K562 (cell line): ENCODE data around the gene MB21D2. TPM values are rescaled to one million over a fixed set of nuclear protein-coding genes. Genes with fewer than 3 reads are reported as not detected.

ENCODE experiments used
- E2F1 ChIP-seq: sonication (generic); formaldehyde crosslinking; IDR thresholded peaks from 2 replicates; pipeline ENCODE4 v1.8.1; 2023; ENCODE audit warnings: mild to moderate bottlenecking, missing genetic modification reagents, moderate library complexity
- FUS ChIP-seq: fragments of 200-400 bp; formaldehyde crosslinking; optimal IDR thresholded peaks from 2 replicates; pipeline ENCODE3; 2017; ENCODE audit warnings: low read depth, low read length
- MAFF ChIP-seq: IDR thresholded peaks from 2 replicates; pipeline ENCODE4 v1.6.1; 2012; ENCODE audit warnings: low read length, improper control_type of control experiment
- RERE ChIP-seq: sonication (generic); formaldehyde crosslinking; IDR thresholded peaks from 2 replicates; pipeline ENCODE4 v1.8.0; 2023; ENCODE audit warnings: missing genetic modification reagents, mild to moderate bottlenecking, borderline replicate concordance
- ZBTB1 ChIP-seq: sonication (generic); formaldehyde crosslinking; IDR thresholded peaks from 2 replicates; pipeline ENCODE4 v1.8.1; 2023; ENCODE audit warnings: missing genetic modification reagents, low read depth, mild to moderate bottlenecking, borderline replicate concordance
- ZFPM2 ChIP-seq: fragments of 250-450 bp; sonication (Bioruptor Pico); IDR thresholded peaks from 2 replicates; pipeline ENCODE4 v1.5.1; 2022; ENCODE audit warnings: mild to moderate bottlenecking
- ZNF740 ChIP-seq, 3 experiments: fragments of 200-800 bp in 1 of 3; sonication (Bioruptor generic) in 1 of 3; sonication (generic) in 1 of 3; formaldehyde crosslinking in 1 of 3; IDR thresholded peaks; 2 replicates each; pipeline versions ENCODE4 v1.6.1 to v1.8.0; 2016 to 2022; ENCODE audit warnings: mild to moderate bottlenecking in 2 of 3, missing compliant biosample characterization in 2 of 3, missing genetic modification characterization in 2 of 3, missing genetic modification reagents in 1 of 3
- ZNF766 ChIP-seq: fragments of 200-800 bp; sonication (Bioruptor generic); conservative IDR thresholded peaks from 2 replicates; pipeline ENCODE4 v1.6.1; 2016; ENCODE audit warnings: missing genetic modification characterization, missing compliant biosample characterization
- polyA plus RNA-seq, 8 experiments: library from polyadenylated mRNA; depleted of rRNA in 4 of 8; stranded (reverse) in 5 of 8; unstranded in 3 of 8; fragments of >200 nt; fragmentation: Nextera tagmentation in 2 of 8; fragmentation: Illumina TruSeq in 1 of 8; extraction: Ambion mirVana in 2 of 8; extraction: Trizol in 1 of 8; gene quantifications; 2 replicates each; pipeline versions ENCODE4 v1.2.1 to v1.2.3, GENCODE V29; 2011 to 2014; ENCODE audit warnings: inconsistent platforms in 1 of 8, missing spikeins in 1 of 8
- total RNA-seq, 7 experiments: library from RNA; depleted of rRNA in 6 of 7; stranded (reverse); fragments of >200 nt in 6 of 7; fragmentation: Illumina TruSeq in 2 of 7; extraction: Trizol in 2 of 7; gene quantifications; 2 replicates each; pipeline versions ENCODE4 v1.2.1 to v1.2.3, GENCODE V29; 2011 to 2021; ENCODE audit warnings: low replicate concordance in 1 of 7

Gene MB21D2
- total and polyA plus RNA-seq, 9 of the 15 experiments (the other 6 are each of a cell fraction or from before 2014, with no cell fraction given) = 0.01 TPM; not detected in 8

GRCh38 chr3:192835818-192836815 lies 81.5 kb downstream of the MB21D2 start (continued):
- TF ChIP-seq RERE (CRISPR knock-in tag) (no peak), ZFPM2 (no peak), ZNF740 (CRISPR knock-in tag; IDR thresholded peaks at IDR 0.05) (no peak), ZNF740 (tag; IDR thresholded peaks at IDR 0.05) (no peak), ZNF766 (CRISPR knock-in tag) (no peak), MAFF (no peak), ZBTB1 (CRISPR knock-in tag) (no peak), E2F1 (CRISPR knock-in tag) (no peak), FUS (no peak)
